ENCODE measurements around the gene F12. TPM values are rescaled to one million over a fixed set of nuclear protein-coding genes. Genes with fewer than 3 reads are reported as not detected.

The F12 gene
- total RNA-seq (2014; rRNA removed; shearing (Covaris generic)): 1.2 TPM in 1 of 2 replicates, not detected in the other
- total RNA-seq (2022): 3.0 and 3.8 TPM in 2 replicates
- Bru-seq, nascent RNA: percentile 21 among the genes with signal in this experiment
- BruChase-seq, experiment 1, labeled RNA remaining after a 6-hour chase: percentile 17 among the genes with signal in this experiment
- BruChase-seq, experiment 2, labeled RNA remaining after a 2-hour chase: not detected
- long read RNA-seq, partial matches to known transcripts: 5 of 7 reads
- long read RNA-seq, other reads (novel, unspliced or antisense): 2 of 7 reads

DNA sequence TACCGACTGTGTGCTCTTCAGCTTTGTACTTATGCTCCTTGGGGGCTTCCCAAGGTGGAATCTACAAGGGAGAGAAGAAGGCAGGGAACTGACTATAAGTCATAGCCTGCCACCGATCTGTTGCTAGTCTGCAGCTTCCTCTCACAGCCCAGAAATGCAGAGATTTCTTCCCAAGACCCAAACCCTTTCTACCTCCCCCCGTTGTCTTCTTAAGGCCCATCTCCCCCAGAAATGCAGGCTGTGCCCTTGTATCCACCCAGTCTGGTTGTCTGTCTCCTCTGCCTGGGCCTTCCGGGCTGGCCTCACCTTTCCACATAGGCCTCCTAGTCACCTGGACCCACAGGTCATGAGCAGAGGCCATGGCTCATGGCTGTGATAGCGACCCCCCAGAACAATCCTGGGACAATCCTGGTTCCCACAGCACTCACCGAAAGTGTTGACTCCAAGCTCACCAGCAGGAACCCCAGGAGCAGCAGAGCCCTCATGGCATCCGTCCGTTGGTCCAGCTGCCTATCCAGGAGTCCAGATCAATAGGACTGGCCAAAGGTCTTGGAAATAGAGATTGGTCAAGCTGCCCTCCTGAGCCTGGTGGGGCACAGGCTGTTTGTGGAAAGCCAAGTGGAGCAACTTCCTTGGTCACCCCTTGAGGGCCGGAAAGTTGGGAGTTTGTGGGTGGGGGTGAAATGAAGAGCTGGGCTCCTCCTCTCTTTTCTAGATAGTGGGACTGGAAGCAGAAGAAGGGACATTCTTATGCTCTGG lies at the start of gene F12:
F12 (minus strand) TSS at position 522 of the 759 bp plus-strand sequence; CDS start at position 485, 37 bp downstream.
- H3K79me2 ChIP-seq (ENCODE audit: insufficient read depth, low read depth, low read length): no peaks in the 10 kb centered on the region
- TF ChIP-seq CTCF (conservative IDR thresholded peaks at IDR 0.05; ENCODE audit: low read length): no peak
- TF ChIP-seq EZH2phosphoT487 (IDR thresholded peaks at IDR 0.05; ENCODE audit: borderline replicate concordance, low read depth, low read length): no peak
- no peak within 1 kb of the TSS for H3K4me3 ChIP-seq (ENCODE audit: low read depth, low read length, poor library complexity, severe bottlenecking)
- H4K20me1 ChIP-seq (ENCODE audit: insufficient read depth, low read length): no peaks in the 10 kb centered on the region
- no peak within 1 kb of the TSS for H3K4me2 ChIP-seq (ENCODE audit: low read length)
- no TSS peak for BruUV-seq (replicated peaks)
- no peak for DNase-seq (ENCODE audit: low spot score)
- peaks cover 10% of the 10 kb centered on the region for H3K4me1 ChIP-seq (ENCODE audit: insufficient read depth, low read length, poor library complexity, severe bottlenecking)
- intact Hi-C loops (cut with micrococcal nuclease; ENCODE audit: unreplicated experiment): loop anchor here (10.0 kb wide), 1 partner anchor 186 kb away; the partner anchor contains the start of gene TMED9
- H3K27ac ChIP-seq (ENCODE audit: low read depth, low read length, poor library complexity, severe bottlenecking): no peak within 1 kb of the TSS
- ChIA-PET CTCF (ENCODE audit: unreplicated experiment) (no interaction called here), POLR2A (interaction anchor here (0.5 to 1.9 kb wide), 6 partner anchors 10 to 301 kb away, joined by 3 to 6 read pairs (median 4); partner anchors contain the start of gene GRK6)
- no peaks in the 10 kb centered on the region for H3K9me3 ChIP-seq (ENCODE audit: low read length)
- H2AFZ ChIP-seq (ENCODE audit: low read length): no peak within 1 kb of the TSS
- no peaks in the 10 kb centered on the region for H3K36me3 ChIP-seq (ENCODE audit: insufficient read depth, low read length)
- no peaks in the 10 kb centered on the region for H3K9me2 ChIP-seq (ENCODE audit: insufficient read depth, low read length)

GRCh38 chr5:177458912-177459350 lies 49.6 kb upstream of the F12 start:
- Histone ChIP-seq H3K9me3 (ENCODE audit: low read length) (no peaks in the 10 kb centered on the region), H3K36me3 (ENCODE audit: insufficient read depth, low read length) (no peaks in the 10 kb centered on the region), H3K4me2 (ENCODE audit: low read length) (no peak overlapping the region), H3K9me2 (ENCODE audit: insufficient read depth, low read length) (no peaks in the 10 kb centered on the region), H3K4me1 (ENCODE audit: insufficient read depth, low read length, poor library complexity, severe bottlenecking) (peaks cover 19% of the 10 kb centered on the region), H3K79me2 (ENCODE audit: insufficient read depth, low read depth, low read length) (no peaks in the 10 kb centered on the region), H4K20me1 (ENCODE audit: insufficient read depth, low read length) (peaks cover under 1% of the 10 kb centered on the region; the same call in 1 of the 2 replicates), H3K27ac (ENCODE audit: low read depth, low read length, poor library complexity, severe bottlenecking) (no peak overlapping the region), H3K4me3 (ENCODE audit: low read depth, low read length, poor library complexity, severe bottlenecking) (no peak overlapping the region), H2AFZ (ENCODE audit: low read length) (no peak overlapping the region)
- POLR2A ChIA-PET: no interaction called here
- TF ChIP-seq CTCF (conservative IDR thresholded peaks at IDR 0.05; ENCODE audit: low read length) (no peak), EZH2phosphoT487 (IDR thresholded peaks at IDR 0.05; ENCODE audit: borderline replicate concordance, low read depth, low read length) (no peak)
- BruUV-seq (replicated peaks): no TSS peak
- CTCF ChIA-PET (ENCODE audit: unreplicated experiment): no interaction called here
- no peak for DNase-seq (ENCODE audit: low spot score)
- intact Hi-C loops (cut with micrococcal nuclease; ENCODE audit: unreplicated experiment): loop anchor here (5.0 kb wide), 1 partner anchor 347 kb away; no protein-coding TSS in a partner anchor
